ENCODE results near the gene ATCAY.

The ATCAY gene

DNA sequence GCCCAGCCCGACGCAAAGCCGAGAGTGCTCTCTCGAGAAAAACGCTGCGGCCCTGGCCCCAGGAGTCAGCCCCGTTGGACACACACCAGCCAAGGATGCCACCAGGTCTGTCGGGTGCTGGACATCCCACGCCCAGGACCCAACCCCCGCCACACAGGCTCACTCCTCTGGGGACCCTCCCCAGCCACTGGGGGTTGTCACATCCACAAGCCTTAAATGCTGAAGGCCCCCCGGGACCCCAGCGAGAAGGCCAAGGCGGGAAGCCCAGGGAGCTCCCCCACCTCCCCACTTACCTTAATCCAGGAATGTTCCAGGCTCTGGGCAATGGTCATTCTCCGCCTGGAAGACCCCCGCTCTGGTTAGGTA, 79.3 kb downstream of the ATCAY start:
- no peak overlapping the region for H3K4me2 ChIP-seq (ENCODE audit: low read length)
- peaks cover 21% of the 10 kb centered on the region for H3K36me3 ChIP-seq (ENCODE audit: control insufficient read depth, low read length)
- H4K20me1 ChIP-seq (ENCODE audit: control insufficient read depth, insufficient read depth, low read depth, low read length) = no peaks in the 10 kb centered on the region
- H3K4me3 ChIP-seq (ENCODE audit: low read length) = no peak overlapping the region
- no peaks in the 10 kb centered on the region for H3K27me3 ChIP-seq (ENCODE audit: control insufficient read depth, low read length)
- H3F3A ChIP-seq (ENCODE audit: control insufficient read depth, insufficient read depth) = no peaks in the 10 kb centered on the region
- TF ChIP-seq EZH2phosphoT487 (IDR thresholded peaks at IDR 0.05; ENCODE audit: borderline replicate concordance, low read length) (no peak), CTCF (IDR thresholded peaks at IDR 0.05; ENCODE audit: low read depth, low read length, poor library complexity, severe bottlenecking) (no peak)
- no peak overlapping the region for H3K27ac ChIP-seq (ENCODE audit: low read depth, low read length)
- H3K9me3 ChIP-seq (ENCODE audit: control insufficient read depth, insufficient read depth, low read length) = no peaks in the 10 kb centered on the region
- H3K9me2 ChIP-seq (replicated peaks; ENCODE audit: control insufficient read depth, low read length) = no peaks in the 10 kb centered on the region
- H3K4me1 ChIP-seq (ENCODE audit: control insufficient read depth, low read length) = no peaks in the 10 kb centered on the region
- no peaks in the 10 kb centered on the region for H3K79me2 ChIP-seq (ENCODE audit: control insufficient read depth, low read length)

GRCh38 chr19:3961007-3961406, 80.5 kb downstream of the ATCAY start:
- TF ChIP-seq EZH2phosphoT487 (IDR thresholded peaks at IDR 0.05; ENCODE audit: borderline replicate concordance, low read length) = no peak
- TF ChIP-seq CTCF (IDR thresholded peaks at IDR 0.05; ENCODE audit: low read depth, low read length, poor library complexity, severe bottlenecking) = no peak

GRCh38 chr19:3963458-3964255, 83.2 kb downstream of the ATCAY start:
- Histone ChIP-seq H4K20me1 (ENCODE audit: control insufficient read depth, insufficient read depth, low read depth, low read length) (no peaks in the 10 kb centered on the region), H3K36me3 (ENCODE audit: control insufficient read depth, low read length) (peaks cover 44% of the 10 kb centered on the region), H3K27ac (ENCODE audit: low read depth, low read length) (no peak overlapping the region), H3F3A (ENCODE audit: control insufficient read depth, insufficient read depth) (no peaks in the 10 kb centered on the region), H3K4me3 (ENCODE audit: low read length) (no peak overlapping the region), H3K79me2 (ENCODE audit: control insufficient read depth, low read length) (peaks cover 9% of the 10 kb centered on the region), H3K4me1 (ENCODE audit: control insufficient read depth, low read length) (no peaks in the 10 kb centered on the region), H3K27me3 (ENCODE audit: control insufficient read depth, low read length) (no peaks in the 10 kb centered on the region), H3K9me2 (replicated peaks; ENCODE audit: control insufficient read depth, low read length) (no peaks in the 10 kb centered on the region), H3K9me3 (ENCODE audit: control insufficient read depth, insufficient read depth, low read length) (no peaks in the 10 kb centered on the region), H3K4me2 (ENCODE audit: low read length) (no peak overlapping the region)
- TF ChIP-seq EZH2phosphoT487 (IDR thresholded peaks at IDR 0.05; ENCODE audit: borderline replicate concordance, low read length) (no peak), CTCF (IDR thresholded peaks at IDR 0.05; ENCODE audit: low read depth, low read length, poor library complexity, severe bottlenecking) (no peak)

More at GRCh38 chr19:3961007-3961406, 80.5 kb downstream of the ATCAY start:
- Histone ChIP-seq H3K9me3 (ENCODE audit: control insufficient read depth, insufficient read depth, low read length) (no peaks in the 10 kb centered on the region), H3K4me1 (ENCODE audit: control insufficient read depth, low read length) (no peaks in the 10 kb centered on the region), H4K20me1 (ENCODE audit: control insufficient read depth, insufficient read depth, low read depth, low read length) (no peaks in the 10 kb centered on the region), H3K9me2 (replicated peaks; ENCODE audit: control insufficient read depth, low read length) (no peaks in the 10 kb centered on the region), H3K4me3 (ENCODE audit: low read length) (no peak overlapping the region), H3F3A (ENCODE audit: control insufficient read depth, insufficient read depth) (no peaks in the 10 kb centered on the region), H3K79me2 (ENCODE audit: control insufficient read depth, low read length) (no peaks in the 10 kb centered on the region), H3K36me3 (ENCODE audit: control insufficient read depth, low read length) (peaks cover 29% of the 10 kb centered on the region), H3K27me3 (ENCODE audit: control insufficient read depth, low read length) (no peaks in the 10 kb centered on the region), H3K27ac (ENCODE audit: low read depth, low read length) (no peak overlapping the region), H3K4me2 (ENCODE audit: low read length) (no peak overlapping the region)

Measured in DOHH2 (cell line).